ENCODE measurements around the gene RMRP.

The RMRP gene

DNA sequence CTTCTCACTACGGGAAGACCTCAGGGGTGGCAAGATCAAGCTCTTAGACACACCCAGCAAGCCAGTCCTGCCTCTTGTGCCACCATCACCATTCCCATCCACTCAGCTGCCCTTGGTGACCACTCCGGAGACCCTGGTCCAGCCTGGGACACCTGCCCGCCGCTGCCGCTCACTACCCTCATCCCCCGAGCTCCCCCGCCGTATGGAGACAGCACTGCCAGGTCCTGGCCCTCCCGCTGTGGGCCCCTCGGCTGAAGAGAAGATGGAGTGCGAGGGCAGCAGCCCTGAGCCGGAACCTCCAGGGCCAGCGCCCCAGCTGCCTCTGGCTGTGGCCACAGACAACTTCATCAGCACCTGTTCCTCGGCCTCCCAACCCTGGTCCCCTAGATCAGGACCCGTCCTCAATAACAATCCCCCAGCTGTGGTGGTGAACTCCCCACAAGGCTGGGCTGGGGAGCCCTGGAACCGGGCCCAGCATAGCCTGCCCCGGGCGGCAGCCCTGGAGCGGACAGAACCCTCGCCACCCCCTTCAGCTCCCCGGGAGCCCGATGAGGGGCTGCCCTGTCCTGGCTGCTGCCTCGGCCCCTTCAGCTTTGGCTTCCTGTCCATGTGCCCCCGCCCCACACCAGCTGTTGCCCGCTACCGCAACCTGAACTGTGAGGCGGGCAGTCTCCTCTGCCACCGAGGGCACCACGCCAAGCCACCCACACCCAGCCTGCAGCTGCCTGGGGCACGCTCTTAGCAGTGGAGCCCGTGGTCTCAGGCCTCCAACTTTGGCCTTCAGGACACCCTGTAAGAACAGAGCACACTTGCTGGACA is 48.6 kb downstream of the RMRP start:
- no peak for DNase-seq

DNA sequence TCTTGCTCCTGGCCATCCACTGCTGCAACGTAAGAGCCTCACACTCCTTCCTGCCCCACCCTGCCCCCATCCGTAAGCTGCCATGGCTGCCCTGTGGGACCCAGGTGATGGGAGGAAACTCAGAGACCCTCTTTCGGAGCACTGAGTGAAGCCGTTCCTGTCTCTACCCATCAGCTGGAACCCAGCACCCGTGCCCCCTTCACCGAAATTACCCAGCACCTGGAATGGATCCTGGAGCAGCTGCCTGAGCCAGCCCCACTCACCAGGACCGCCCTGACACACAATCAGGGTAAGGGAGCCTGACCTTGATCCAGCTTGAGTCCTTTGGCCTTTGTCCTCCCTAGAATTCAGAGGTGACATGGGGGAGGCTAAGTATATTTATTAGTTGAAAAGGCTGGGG is 49.6 kb downstream of the RMRP start:
- DNase-seq, result no peak
